Mesendoderm (in vitro differentiated cells): Measurements from ENCODE around the gene TRPC4AP.

Experiments used
- DNase-seq: peaks from one replicate; pipeline ENCODE4 v3.0.0; 2013
- H2AK5ac ChIP-seq: 2 replicates; pipeline ENCODE4 v1.6.1; 2013; ENCODE audit warnings: low read length, inconsistent platforms
- H2BK120ac ChIP-seq: 2 replicates; pipeline ENCODE4 v1.6.1; 2013; ENCODE audit warnings: low read depth, mild to moderate bottlenecking, low read length, moderate library complexity, mixed read lengths
- H2BK15ac ChIP-seq: replicated peaks from 2 replicates; pipeline ENCODE4 v1.6.1; 2013; ENCODE audit warnings: low read depth, mild to moderate bottlenecking, moderate library complexity
- H2BK5ac ChIP-seq: 2 replicates; pipeline ENCODE4 v1.6.1; 2013; ENCODE audit warnings: low read length, inconsistent platforms
- H3K18ac ChIP-seq: 2 replicates; pipeline ENCODE4 v1.6.1; 2013; ENCODE audit warnings: mild to moderate bottlenecking, low read length, mixed read lengths
- H3K23ac ChIP-seq: one replicate; pipeline ENCODE4 v1.6.1; 2013; ENCODE audit warnings: low read length
- H3K27ac ChIP-seq: 2 replicates; pipeline ENCODE4 v1.5.1; 2013; ENCODE audit warnings: low read depth, mild to moderate bottlenecking, inconsistent platforms, low read length, moderate library complexity
- H3K27me3 ChIP-seq: 2 replicates; pipeline ENCODE4 v1.6.1; 2013; ENCODE audit warnings: low read length, control low read depth, mild to moderate bottlenecking, inconsistent platforms; ENCODE audit not compliant: insufficient read depth, poor library complexity
- H3K36me3 ChIP-seq: 2 replicates; pipeline ENCODE4 v1.6.1; 2013; ENCODE audit warnings: low read length, inconsistent platforms; ENCODE audit not compliant: control insufficient read depth, insufficient read depth
- H3K4ac ChIP-seq: one replicate; pipeline ENCODE4 v1.6.1; 2013; ENCODE audit warnings: low read depth, mild to moderate bottlenecking, low read length, moderate library complexity
- H3K4me1 ChIP-seq: 2 replicates; pipeline ENCODE4 v1.6.1; 2013; ENCODE audit warnings: low read depth, low read length, inconsistent platforms; ENCODE audit not compliant: control insufficient read depth
- H3K4me2 ChIP-seq: 2 replicates; pipeline ENCODE4 v1.6.1; 2013; ENCODE audit warnings: low read length
- H3K4me3 ChIP-seq: 2 replicates; pipeline ENCODE4 v1.5.1; 2013; ENCODE audit warnings: mild to moderate bottlenecking, low read length
- H3K56ac ChIP-seq: one replicate; pipeline ENCODE4 v1.6.1; 2013; ENCODE audit warnings: low read length
- H3K79me1 ChIP-seq: 2 replicates; pipeline ENCODE4 v1.6.1; 2013; ENCODE audit warnings: low read length, inconsistent platforms
- H3K79me2 ChIP-seq: 2 replicates; pipeline ENCODE4 v1.6.1; 2013; ENCODE audit warnings: mild to moderate bottlenecking, low read length; ENCODE audit not compliant: control insufficient read depth, insufficient read depth
- H3K9ac ChIP-seq: 2 replicates; pipeline ENCODE4 v1.6.1; 2013; ENCODE audit warnings: low read length, inconsistent platforms
- H4K5ac ChIP-seq: one replicate; pipeline ENCODE4 v1.6.1; 2013; ENCODE audit warnings: low read length
- H4K8ac ChIP-seq: one replicate; pipeline ENCODE4 v1.6.1; 2013; ENCODE audit warnings: low read depth, mild to moderate bottlenecking, control low read depth, low read length, moderate library complexity
- WGBS: extraction: QIAGEN DNeasy Blood & Tissue Kit; methylation state at CpG from one replicate; pipeline ENCODE4 v1.1.7; 2013; ENCODE audit warnings: low lambda C conversion rate, missing lambda C conversion rate; ENCODE audit not compliant: insufficient coverage; ENCODE audit errors: extremely low coverage; 5-methylcytosine and 5-hydroxymethylcytosine counted together

Gene TRPC4AP

GRCh38 chr20:34987288-34988190 is 105.1 kb downstream of the TRPC4AP start:
- Histone ChIP-seq H3K79me1 (no peaks in the 10 kb centered on the region), H2AK5ac (no peak overlapping the region), H4K8ac (no peak overlapping the region), H3K27me3 (no peaks in the 10 kb centered on the region), H3K4me2 (no peak overlapping the region), H2BK5ac (no peak overlapping the region), H2BK15ac (no peak overlapping the region), H3K9ac (no peak overlapping the region), H3K4me3 (no peak overlapping the region), H4K5ac (no peak overlapping the region), H3K56ac (no peak overlapping the region), H3K18ac (no peak overlapping the region), H3K4me1 (no peaks in the 10 kb centered on the region), H3K36me3 (peaks cover 1% of the 10 kb centered on the region), H3K27ac (no peak overlapping the region), H3K23ac (no peak overlapping the region), H3K4ac (no peak overlapping the region), H2BK120ac (no peak overlapping the region), H3K79me2 (no peaks in the 10 kb centered on the region)
- no CpG with 5 or more reads among the region's 15 CpGs for WGBS
- no peak for DNase-seq

- no peaks in the 10 kb centered on the region for H3K79me2 ChIP-seq
- H3K56ac ChIP-seq, result no peak overlapping the region
- H3K79me1 ChIP-seq, result no peaks in the 10 kb centered on the region
- no peak overlapping the region for H3K23ac ChIP-seq
- no peak overlapping the region for H2BK5ac ChIP-seq
- no peak overlapping the region for H3K4ac ChIP-seq
- H3K4me1 ChIP-seq, result no peaks in the 10 kb centered on the region
- no peak overlapping the region for H2BK120ac ChIP-seq
- DNase-seq, result no peak
- no peak overlapping the region for H3K4me2 ChIP-seq
- H3K27me3 ChIP-seq, result no peaks in the 10 kb centered on the region
- no CpG with 5 or more reads among the region's 24 CpGs for WGBS
- H3K27ac ChIP-seq, result no peak overlapping the region
- no peak overlapping the region for H3K18ac ChIP-seq
- H4K5ac ChIP-seq, result no peak overlapping the region
- H3K36me3 ChIP-seq, result peaks cover 1% of the 10 kb centered on the region
- H2AK5ac ChIP-seq, result no peak overlapping the region
- no peak overlapping the region for H3K4me3 ChIP-seq
- H2BK15ac ChIP-seq, result no peak overlapping the region
- H4K8ac ChIP-seq, result no peak overlapping the region
- H3K9ac ChIP-seq, result no peak overlapping the region
These were observed 106.0 kb downstream of the TRPC4AP start for GRCh38 chr20:34986311-34987287.

- Histone ChIP-seq H3K9ac (no peak overlapping the region), H3K56ac (no peak overlapping the region), H4K5ac (no peak overlapping the region), H4K8ac (no peak overlapping the region), H2BK15ac (no peak overlapping the region), H3K4ac (no peak overlapping the region), H2BK120ac (no peak overlapping the region), H3K4me2 (no peak overlapping the region), H3K27me3 (no peaks in the 10 kb centered on the region), H3K79me2 (no peaks in the 10 kb centered on the region), H3K18ac (no peak overlapping the region), H3K27ac (no peak overlapping the region), H3K4me3 (no peak overlapping the region), H3K79me1 (no peaks in the 10 kb centered on the region), H2BK5ac (no peak overlapping the region), H3K36me3 (no peaks in the 10 kb centered on the region), H3K4me1 (no peaks in the 10 kb centered on the region), H2AK5ac (no peak overlapping the region), H3K23ac (no peak overlapping the region)
- WGBS, result no CpG with 5 or more reads among the region's 25 CpGs
- no peak for DNase-seq
These were observed 106.9 kb downstream of the TRPC4AP start for GRCh38 chr20:34985461-34986310.

GRCh38 chr20:34984756-34985261 is 107.8 kb downstream of the TRPC4AP start:
- H3K4me3 ChIP-seq, result no peak overlapping the region
- WGBS, result no CpG with 5 or more reads among the region's 18 CpGs
- H3K4me2 ChIP-seq, result no peak overlapping the region
- no peak overlapping the region for H3K56ac ChIP-seq
- H3K9ac ChIP-seq, result no peak overlapping the region
- no peaks in the 10 kb centered on the region for H3K36me3 ChIP-seq
- no peaks in the 10 kb centered on the region for H3K79me2 ChIP-seq
- no peak overlapping the region for H3K23ac ChIP-seq
- no peak for DNase-seq
- H3K18ac ChIP-seq, result no peak overlapping the region
- no peak overlapping the region for H4K8ac ChIP-seq
- H2BK5ac ChIP-seq, result no peak overlapping the region
- no peaks in the 10 kb centered on the region for H3K27me3 ChIP-seq
- no peak overlapping the region for H2AK5ac ChIP-seq
- H4K5ac ChIP-seq, result no peak overlapping the region
- H2BK120ac ChIP-seq, result no peak overlapping the region
- H3K27ac ChIP-seq, result no peak overlapping the region
- no peaks in the 10 kb centered on the region for H3K79me1 ChIP-seq
- H2BK15ac ChIP-seq, result no peak overlapping the region
- no peaks in the 10 kb centered on the region for H3K4me1 ChIP-seq
- no peak overlapping the region for H3K4ac ChIP-seq

GRCh38 chr20:34983995-34984735 is 108.4 kb downstream of the TRPC4AP start:
- H3K9ac ChIP-seq, result no peak overlapping the region
- no peak for DNase-seq
- H3K27me3 ChIP-seq, result no peaks in the 10 kb centered on the region
- no peak overlapping the region for H2AK5ac ChIP-seq
- no peak overlapping the region for H3K4me3 ChIP-seq
- no peak overlapping the region for H3K4me2 ChIP-seq
- no peak overlapping the region for H4K8ac ChIP-seq
- no peak overlapping the region for H2BK15ac ChIP-seq
- no peaks in the 10 kb centered on the region for H3K79me1 ChIP-seq
- no peaks in the 10 kb centered on the region for H3K36me3 ChIP-seq
- no peaks in the 10 kb centered on the region for H3K4me1 ChIP-seq
- no CpG with 5 or more reads among the region's 14 CpGs for WGBS
- H3K56ac ChIP-seq, result peak overlapping the region; percentile 30
- H3K18ac ChIP-seq, result no peak overlapping the region
- no peak overlapping the region for H2BK5ac ChIP-seq
- no peak overlapping the region for H3K4ac ChIP-seq
- H3K27ac ChIP-seq, result no peak overlapping the region
- no peak overlapping the region for H3K23ac ChIP-seq
- H3K79me2 ChIP-seq, result no peaks in the 10 kb centered on the region
- H4K5ac ChIP-seq, result no peak overlapping the region
- H2BK120ac ChIP-seq, result no peak overlapping the region
